H9 (cell line): ENCODE results near the gene PAX6. TPM values are rescaled to one million over a fixed set of nuclear protein-coding genes. Genes with fewer than 3 reads are reported as not detected.
A peak's percentile ranks its signal among the peaks of the same experiment; 100 is the strongest.

Experiments used
- DNase-seq: peaks from one replicate; pipeline ENCODE4 v3.0.0-alpha.2; 2017
- H2AFZ ChIP-seq: one replicate; pipeline ENCODE4 v1.6.1; 2013; ENCODE audit warnings: mild to moderate bottlenecking, low read length, control low read depth, moderate library complexity
- H2AK5ac ChIP-seq: 2 replicates; pipeline ENCODE4 v1.6.1; 2013; ENCODE audit warnings: low read length, control low read depth, mixed read lengths; ENCODE audit not compliant: insufficient read length
- H2BK120ac ChIP-seq: one replicate; pipeline ENCODE4 v1.6.1; 2013; ENCODE audit warnings: low read depth, mild to moderate bottlenecking, low read length, control low read depth, inconsistent platforms; ENCODE audit not compliant: poor library complexity, severe bottlenecking
- H2BK12ac ChIP-seq: 2 replicates; pipeline ENCODE4 v1.6.1; 2013; ENCODE audit warnings: low read length, control low read depth, mixed read lengths, low read depth; ENCODE audit not compliant: insufficient read length
- H2BK15ac ChIP-seq: 2 replicates; pipeline ENCODE4 v1.6.1; 2013; ENCODE audit warnings: low read depth, low read length, control low read depth
- H2BK20ac ChIP-seq: one replicate; pipeline ENCODE4 v1.6.1; 2013; ENCODE audit warnings: low read depth, mild to moderate bottlenecking, low read length, control low read depth, inconsistent platforms; ENCODE audit not compliant: poor library complexity, severe bottlenecking
- H2BK5ac ChIP-seq: 2 replicates; pipeline ENCODE4 v1.6.1; 2013; ENCODE audit warnings: low read length, control low read depth, mixed read lengths; ENCODE audit not compliant: insufficient read length
- H3K14ac ChIP-seq: 2 replicates; pipeline ENCODE4 v1.6.1; 2013; ENCODE audit warnings: low read length, control low read depth; ENCODE audit not compliant: insufficient read depth
- H3K18ac ChIP-seq: 2 replicates; pipeline ENCODE4 v1.6.1; 2013; ENCODE audit warnings: low read depth, mild to moderate bottlenecking, mixed read lengths, low read length, control low read depth; ENCODE audit not compliant: insufficient read length
- H3K23ac ChIP-seq: 2 replicates; pipeline ENCODE4 v1.6.1; 2013; ENCODE audit warnings: low read length, control low read depth, mixed read lengths, low read depth; ENCODE audit not compliant: insufficient read length
- H3K23me2 ChIP-seq: 2 replicates; pipeline ENCODE4 v1.6.1; 2013; ENCODE audit warnings: low read depth, mild to moderate bottlenecking, mixed read lengths, low read length, control low read depth; ENCODE audit not compliant: insufficient read length, poor library complexity, severe bottlenecking
- H3K27ac ChIP-seq: 2 replicates; pipeline ENCODE4 v1.5.1; 2013; ENCODE audit warnings: low read length, control low read depth, mixed read lengths, low read depth; ENCODE audit not compliant: insufficient read length
- H3K27me3 ChIP-seq: 2 replicates; pipeline ENCODE4 v1.6.1; 2013; ENCODE audit warnings: low read length, control low read depth, inconsistent platforms; ENCODE audit not compliant: insufficient read depth
- H3K4ac ChIP-seq: 2 replicates; pipeline ENCODE4 v1.6.1; 2013; ENCODE audit warnings: low read depth, mild to moderate bottlenecking, control low read depth, inconsistent platforms, low read length, moderate library complexity
- H3K4me1 ChIP-seq: 2 replicates; pipeline ENCODE4 v1.6.1; 2013; ENCODE audit warnings: low read length, control low read depth, inconsistent platforms; ENCODE audit not compliant: insufficient read depth
- H3K4me2 ChIP-seq: 2 replicates; pipeline ENCODE4 v1.6.1; 2013; ENCODE audit warnings: low read length, control low read depth, mixed read lengths; ENCODE audit not compliant: insufficient read length, insufficient read depth
- H3K56ac ChIP-seq: 2 replicates; pipeline ENCODE4 v1.6.1; 2013; ENCODE audit warnings: low read depth, mild to moderate bottlenecking, mixed read lengths, low read length, control low read depth; ENCODE audit not compliant: insufficient read length
- H3K79me1 ChIP-seq: 2 replicates; pipeline ENCODE4 v1.6.1; 2013; ENCODE audit warnings: low read depth, mild to moderate bottlenecking, moderate library complexity, low read length, control low read depth, inconsistent platforms; ENCODE audit not compliant: insufficient read depth, poor library complexity, severe bottlenecking
- H3K79me2 ChIP-seq: 2 replicates; pipeline ENCODE4 v1.6.1; 2013; ENCODE audit warnings: low read length, control low read depth, inconsistent platforms; ENCODE audit not compliant: insufficient read depth
- H3K9ac ChIP-seq: 2 replicates; pipeline ENCODE4 v1.6.1; 2013; ENCODE audit warnings: low read length, control low read depth, mixed read lengths; ENCODE audit not compliant: insufficient read length; ENCODE audit errors: extremely low read depth
- H3K9me3 ChIP-seq: one replicate; pipeline ENCODE4 v1.6.1; 2013; ENCODE audit warnings: low read depth, low read length, inconsistent platforms; ENCODE audit not compliant: control insufficient read depth
- H3T11ph ChIP-seq: one replicate; pipeline ENCODE4 v1.6.1; 2013; ENCODE audit warnings: mild to moderate bottlenecking, low read length, control low read depth, inconsistent platforms
- H4K20me1 ChIP-seq: one replicate; pipeline ENCODE4 v1.6.1; 2013; ENCODE audit not compliant: control insufficient read depth, insufficient read length, insufficient read depth
- H4K5ac ChIP-seq: 2 replicates; pipeline ENCODE4 v1.6.1; 2013; ENCODE audit warnings: low read depth, mild to moderate bottlenecking, mixed read lengths, low read length, control low read depth; ENCODE audit not compliant: insufficient read length
- H4K8ac ChIP-seq: replicated peaks from 2 replicates; pipeline ENCODE4 v1.6.1; 2013; ENCODE audit warnings: low read length, control low read depth, mixed read lengths, low read depth; ENCODE audit not compliant: insufficient read length
- H4K91ac ChIP-seq: 2 replicates; pipeline ENCODE4 v1.6.1; 2013; ENCODE audit warnings: low read depth, mild to moderate bottlenecking, moderate library complexity, mixed read lengths, low read length, control low read depth; ENCODE audit not compliant: insufficient read length
- H3K27ac Mint-ChIP-seq, 3 experiments: 2 replicates in 2 of 3; 3 replicates in 1 of 3; pipeline ENCODE4 v1.8.0; 2020 to 2021; ENCODE audit warnings: mixed read lengths in 3 of 3, mild to moderate bottlenecking in 1 of 3, moderate library complexity in 1 of 3
- H3K27me3 Mint-ChIP-seq: 2 replicates; pipeline ENCODE4 v1.8.0; 2021; ENCODE audit warnings: low read depth, mild to moderate bottlenecking, moderate library complexity, mixed read lengths
- H3K36me3 Mint-ChIP-seq, 3 experiments: 2 replicates in 2 of 3; 3 replicates in 1 of 3; pipeline ENCODE4 v1.8.0; 2020 to 2021; ENCODE audit warnings: low read depth in 3 of 3, mixed read lengths in 3 of 3; ENCODE audit not compliant: insufficient read depth in 1 of 3
- H3K4me1 Mint-ChIP-seq, 2 experiments: 2 replicates each; pipeline ENCODE4 v1.8.0; 2020; ENCODE audit warnings: mixed read lengths in 2 of 2
- H3K4me3 Mint-ChIP-seq, 2 experiments: 2 replicates in 1 of 2; 3 replicates in 1 of 2; pipeline ENCODE4 v1.8.0; 2020 to 2021; ENCODE audit warnings: mild to moderate bottlenecking in 2 of 2, mixed read lengths in 2 of 2, moderate library complexity in 1 of 2
- H3K9me3 Mint-ChIP-seq, 2 experiments: 2 replicates in 1 of 2; 3 replicates in 1 of 2; pipeline ENCODE4 v1.8.0; 2020; ENCODE audit warnings: mild to moderate bottlenecking in 2 of 2, mixed read lengths in 2 of 2, moderate library complexity in 1 of 2
- CTCF ChIP-seq: fragments of 200-600 bp; sonication (generic); conservative IDR thresholded peaks from 3 replicates; pipeline ENCODE4 v1.8.0; 2021; ENCODE audit warnings: antibody characterized with exemption, mild to moderate bottlenecking
- WGBS: extraction: QIAGEN DNeasy Blood & Tissue Kit; methylation state at CpG from one replicate; pipeline ENCODE4 v1.1.7; 2013; ENCODE audit warnings: missing lambda C conversion rate, low lambda C conversion rate, mixed read lengths; ENCODE audit not compliant: insufficient read length; ENCODE audit errors: extremely low coverage; 5-methylcytosine and 5-hydroxymethylcytosine counted together
- total RNA-seq: library from RNA; stranded (reverse); gene quantifications from 2 replicates; pipeline ENCODE4 v1.2.1, GENCODE V29; 2021

The PAX6 gene
- total RNA-seq, 1 experiment from 2014 or later, result not detected

GRCh38 chr11:31818425-31818755 lies 7.3 kb upstream of the PAX6 start:
- H2BK12ac ChIP-seq, result no peak overlapping the region
- H3K23me2 ChIP-seq, result peaks cover 28% of the 10 kb centered on the region
- no peak overlapping the region for H3K14ac ChIP-seq
- WGBS, result no CpG with 5 or more reads among the region's 9 CpGs
- no peak overlapping the region for H2BK120ac ChIP-seq
- no peaks in the 10 kb centered on the region for H3K9me3 ChIP-seq
- H3K27me3 ChIP-seq, result peaks cover 94% of the 10 kb centered on the region
- Mint-ChIP-seq H3K4me3 (peak overlapping the region; percentile 36 to 80; a peak in 4 of 5 replicates), H3K27me3 (peaks cover 100% of the 10 kb centered on the region), H3K4me1 (peaks cover 39 to 71% of the 10 kb centered on the region in 2 experiments), H3K36me3 (no peaks in the 10 kb centered on the region; a peak in 1 of 7 replicates), H3K27ac (no peak overlapping the region), H3K9me3 (peaks cover 0 to 8% of the 10 kb centered on the region in 2 experiments; a peak in 2 of 5 replicates)
- no peak overlapping the region for H2AFZ ChIP-seq
- no peaks in the 10 kb centered on the region for H3K79me2 ChIP-seq
- no peak overlapping the region for H2BK5ac ChIP-seq
- no peak overlapping the region for H4K5ac ChIP-seq
- no peak overlapping the region for H3T11ph ChIP-seq
- no peak overlapping the region for H2BK15ac ChIP-seq
- no peak overlapping the region for H3K27ac ChIP-seq
- H4K8ac ChIP-seq, result no peak overlapping the region
- no peaks in the 10 kb centered on the region for H3K79me1 ChIP-seq
- no peak for TF ChIP-seq CTCF
- H2AK5ac ChIP-seq, result no peak overlapping the region
- DNase-seq, result no peak
- no peak overlapping the region for H3K18ac ChIP-seq
- no peak overlapping the region for H2BK20ac ChIP-seq
- H3K56ac ChIP-seq, result no peak overlapping the region
- no peak overlapping the region for H3K9ac ChIP-seq
- H4K20me1 ChIP-seq, result peaks cover 3% of the 10 kb centered on the region
- H3K4me1 ChIP-seq, result no peaks in the 10 kb centered on the region; the same call in 1 of the 2 replicates
- no peak overlapping the region for H3K4ac ChIP-seq
- no peak overlapping the region for H3K23ac ChIP-seq
- H4K91ac ChIP-seq, result no peak overlapping the region
- peak overlapping the region; percentile 69 for H3K4me2 ChIP-seq
